Measurements from ENCODE around the gene SPATA13.
"Not testable (repeated sequence)": the region's sequence is repeated elsewhere in the genome, so short reads cannot be mapped to it uniquely, and the experiment has no call there.

Gene SPATA13

GRCh38 chr13:24323036-24323738 is 162.7 kb downstream of the SPATA13 start:
- no peak for DNase-seq

GRCh38 chr13:24323739-24324075 is 163.2 kb downstream of the SPATA13 start:
- no peak for DNase-seq

GRCh38 chr13:24327598-24327997 is 167.1 kb downstream of the SPATA13 start:
- not testable (repeated sequence) for DNase-seq

GRCh38 chr13:24328145-24328544 is 167.6 kb downstream of the SPATA13 start:
- no peak for DNase-seq

GRCh38 chr13:24338721-24339120 is 178.2 kb downstream of the SPATA13 start:
- no peak for DNase-seq

- DNase-seq, result no peak
Observed at GRCh38 chr13:24339937-24340607, 179.6 kb downstream of the SPATA13 start.

- DNase-seq, result no peak
Observed at GRCh38 chr13:24340608-24340955, 180.1 kb downstream of the SPATA13 start.

GRCh38 chr13:24341439-24341838 is 180.9 kb downstream of the SPATA13 start:
- no peak for DNase-seq

- no peak for DNase-seq
Observed at GRCh38 chr13:24348385-24348784, 187.9 kb downstream of the SPATA13 start.

GRCh38 chr13:24348797-24349515 is 188.4 kb downstream of the SPATA13 start:
- DNase-seq, result no peak

- not testable (repeated sequence) for DNase-seq
Observed at GRCh38 chr13:24349778-24350664, 189.5 kb downstream of the SPATA13 start.

- no peak for DNase-seq
Observed at GRCh38 chr13:24351423-24351822, 190.9 kb downstream of the SPATA13 start.

GRCh38 chr13:24353736-24354135 is 193.2 kb downstream of the SPATA13 start:
- no peak for DNase-seq

GRCh38 chr13:24355103-24355502 is 194.6 kb downstream of the SPATA13 start:
- no peak for DNase-seq

GRCh38 chr13:24356270-24356669 is 195.8 kb downstream of the SPATA13 start:
- DNase-seq, result no peak
